Measurements from ENCODE around the gene EHD3.

Gene EHD3

DNA sequence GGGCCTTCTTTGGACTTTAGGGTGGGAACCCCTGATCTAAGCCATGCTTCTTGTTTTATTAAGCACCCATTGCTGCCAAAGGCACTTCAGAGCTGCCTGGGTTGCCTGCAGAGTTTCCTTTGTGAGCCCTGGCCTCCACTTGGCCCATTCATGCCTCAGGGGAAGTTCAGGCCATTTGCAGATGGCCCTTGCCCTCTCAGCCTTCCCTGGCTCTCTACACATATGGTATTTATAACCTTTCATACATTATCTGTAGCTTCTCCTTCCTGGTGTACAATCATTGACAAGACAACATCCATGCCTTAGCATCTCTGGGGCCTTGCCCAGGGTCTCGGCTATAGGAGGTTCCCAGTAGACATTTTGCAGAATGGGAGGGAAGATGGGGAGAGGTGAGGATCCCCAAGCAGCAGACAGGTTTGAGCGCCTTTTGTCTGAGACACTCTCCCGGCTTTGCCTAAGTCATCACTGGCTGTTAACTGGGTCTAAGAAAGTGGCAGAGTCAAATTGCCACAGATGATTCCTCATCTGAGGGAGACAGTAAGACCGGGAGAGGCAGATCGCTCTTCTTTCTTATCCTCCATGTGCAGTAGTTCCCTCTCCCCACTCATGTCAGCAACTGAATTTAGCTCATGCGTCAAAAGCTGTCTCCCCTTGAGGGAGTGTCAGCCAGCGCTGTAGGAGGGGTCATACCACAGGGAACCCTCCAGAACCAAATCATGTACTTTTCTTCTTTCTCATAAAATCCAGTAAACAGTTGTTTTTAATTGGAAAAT lies 2.7 kb downstream of the EHD3 start:
- Histone ChIP-seq H3K27me3 (replicated peaks; ENCODE audit: insufficient read depth, low read length) (no peaks in the 10 kb centered on the region), H3K9ac (ENCODE audit: low read length) (no peak overlapping the region), H3K79me2 (ENCODE audit: low read length) (no peaks in the 10 kb centered on the region)

DNA sequence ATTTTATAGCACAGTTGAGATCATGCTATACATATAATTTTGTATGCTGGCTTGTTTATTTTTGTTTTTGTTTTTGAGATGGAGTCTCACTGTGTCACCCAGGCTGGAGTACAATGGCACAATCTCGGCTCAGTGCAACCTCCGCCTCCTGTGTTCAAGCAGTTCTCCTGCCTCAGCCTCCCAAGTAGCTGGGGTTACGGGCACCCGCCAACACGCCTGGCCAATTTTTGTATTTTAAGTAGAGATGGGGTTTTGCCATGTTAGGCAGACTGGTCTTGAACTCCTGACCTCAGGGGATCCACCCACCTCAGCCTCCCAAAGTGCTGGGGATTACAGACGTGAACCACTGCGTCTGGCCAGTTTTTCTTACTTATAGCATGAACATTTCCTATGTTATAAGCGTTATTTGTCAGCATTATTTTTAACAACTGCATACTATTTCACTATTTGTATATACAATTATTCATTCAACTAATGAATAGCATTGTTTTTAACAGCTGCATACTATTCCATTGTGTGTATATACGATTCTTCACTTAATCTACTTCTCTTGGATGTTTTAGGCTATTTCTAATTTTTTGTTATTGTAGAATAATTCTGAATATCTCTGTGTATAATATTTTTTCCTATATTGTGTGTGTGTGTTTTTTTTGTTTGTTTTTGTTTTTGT lies 3.5 kb downstream of the EHD3 start:
- Histone ChIP-seq H3K79me2 (ENCODE audit: low read length) (no peaks in the 10 kb centered on the region), H3K9ac (ENCODE audit: low read length) (no peak overlapping the region), H3K4me3 (ENCODE audit: low read length) (no peak overlapping the region), H3K27ac (ENCODE audit: low read length) (no peak overlapping the region), H3K36me3 (replicated peaks; ENCODE audit: insufficient read depth, low read length) (no peaks in the 10 kb centered on the region), H2AFZ (ENCODE audit: low read length) (no peak overlapping the region), H3K27me3 (replicated peaks; ENCODE audit: insufficient read depth, low read length) (no peaks in the 10 kb centered on the region), H3K4me2 (ENCODE audit: low read depth, low read length) (no peak overlapping the region), H4K20me1 (ENCODE audit: insufficient read depth, low read length) (no peaks in the 10 kb centered on the region), H3K9me2 (replicated peaks; ENCODE audit: insufficient read depth, low read length) (no peaks in the 10 kb centered on the region), H3K4me1 (ENCODE audit: low read length) (peaks cover 11% of the 10 kb centered on the region), H3F3A (ENCODE audit: insufficient read depth, low read length) (0 out of 2 replicates have a peak, but pooled peaks cover 2% of the 10 kb centered on the region), H3K9me3 (replicated peaks; ENCODE audit: insufficient read depth, low read length) (no peaks in the 10 kb centered on the region)
- TF ChIP-seq, protein P1, sequence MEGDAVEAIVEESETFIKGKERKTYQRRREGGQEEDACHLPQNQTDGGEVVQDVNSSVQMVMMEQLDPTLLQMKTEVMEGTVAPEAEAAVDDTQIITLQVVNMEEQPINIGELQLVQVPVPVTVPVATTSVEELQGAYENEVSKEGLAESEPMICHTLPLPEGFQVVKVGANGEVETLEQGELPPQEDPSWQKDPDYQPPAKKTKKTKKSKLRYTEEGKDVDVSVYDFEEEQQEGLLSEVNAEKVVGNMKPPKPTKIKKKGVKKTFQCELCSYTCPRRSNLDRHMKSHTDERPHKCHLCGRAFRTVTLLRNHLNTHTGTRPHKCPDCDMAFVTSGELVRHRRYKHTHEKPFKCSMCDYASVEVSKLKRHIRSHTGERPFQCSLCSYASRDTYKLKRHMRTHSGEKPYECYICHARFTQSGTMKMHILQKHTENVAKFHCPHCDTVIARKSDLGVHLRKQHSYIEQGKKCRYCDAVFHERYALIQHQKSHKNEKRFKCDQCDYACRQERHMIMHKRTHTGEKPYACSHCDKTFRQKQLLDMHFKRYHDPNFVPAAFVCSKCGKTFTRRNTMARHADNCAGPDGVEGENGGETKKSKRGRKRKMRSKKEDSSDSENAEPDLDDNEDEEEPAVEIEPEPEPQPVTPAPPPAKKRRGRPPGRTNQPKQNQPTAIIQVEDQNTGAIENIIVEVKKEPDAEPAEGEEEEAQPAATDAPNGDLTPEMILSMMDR (IDR thresholded peaks at IDR 0.05; ENCODE audit: low read length) = no peak
- TF ChIP-seq EZH2 (optimal IDR thresholded peaks at IDR 0.05; ENCODE audit: low read depth, low read length) (no peak), EZH2phosphoT487 (IDR thresholded peaks at IDR 0.05; ENCODE audit: low read length) (no peak)
- no peak for DNase-seq

More for the DNA sequence above, 2.7 kb downstream of the EHD3 start:
- 0 out of 2 replicates have a peak, but pooled peaks cover 2% of the 10 kb centered on the region for H3F3A ChIP-seq (ENCODE audit: insufficient read depth, low read length)
- H3K9me3 ChIP-seq (replicated peaks; ENCODE audit: insufficient read depth, low read length) = no peaks in the 10 kb centered on the region
- no peak overlapping the region for H3K4me3 ChIP-seq (ENCODE audit: low read length)
- H3K4me2 ChIP-seq (ENCODE audit: low read depth, low read length) = no peak overlapping the region
- no peaks in the 10 kb centered on the region for H3K9me2 ChIP-seq (replicated peaks; ENCODE audit: insufficient read depth, low read length)
- H3K4me1 ChIP-seq (ENCODE audit: low read length) = peaks cover 11% of the 10 kb centered on the region
- TF ChIP-seq EZH2phosphoT487 (IDR thresholded peaks at IDR 0.05; ENCODE audit: low read length) (no peak), EZH2 (optimal IDR thresholded peaks at IDR 0.05; ENCODE audit: low read depth, low read length) (no peak)
- TF ChIP-seq, protein P1 (IDR thresholded peaks at IDR 0.05; ENCODE audit: low read length) = no peak
- DNase-seq = no peak
- no peaks in the 10 kb centered on the region for H4K20me1 ChIP-seq (ENCODE audit: insufficient read depth, low read length)
- no peak overlapping the region for H3K27ac ChIP-seq (ENCODE audit: low read length)
- H3K36me3 ChIP-seq (replicated peaks; ENCODE audit: insufficient read depth, low read length) = no peaks in the 10 kb centered on the region
- H2AFZ ChIP-seq (ENCODE audit: low read length) = no peak overlapping the region

DNA sequence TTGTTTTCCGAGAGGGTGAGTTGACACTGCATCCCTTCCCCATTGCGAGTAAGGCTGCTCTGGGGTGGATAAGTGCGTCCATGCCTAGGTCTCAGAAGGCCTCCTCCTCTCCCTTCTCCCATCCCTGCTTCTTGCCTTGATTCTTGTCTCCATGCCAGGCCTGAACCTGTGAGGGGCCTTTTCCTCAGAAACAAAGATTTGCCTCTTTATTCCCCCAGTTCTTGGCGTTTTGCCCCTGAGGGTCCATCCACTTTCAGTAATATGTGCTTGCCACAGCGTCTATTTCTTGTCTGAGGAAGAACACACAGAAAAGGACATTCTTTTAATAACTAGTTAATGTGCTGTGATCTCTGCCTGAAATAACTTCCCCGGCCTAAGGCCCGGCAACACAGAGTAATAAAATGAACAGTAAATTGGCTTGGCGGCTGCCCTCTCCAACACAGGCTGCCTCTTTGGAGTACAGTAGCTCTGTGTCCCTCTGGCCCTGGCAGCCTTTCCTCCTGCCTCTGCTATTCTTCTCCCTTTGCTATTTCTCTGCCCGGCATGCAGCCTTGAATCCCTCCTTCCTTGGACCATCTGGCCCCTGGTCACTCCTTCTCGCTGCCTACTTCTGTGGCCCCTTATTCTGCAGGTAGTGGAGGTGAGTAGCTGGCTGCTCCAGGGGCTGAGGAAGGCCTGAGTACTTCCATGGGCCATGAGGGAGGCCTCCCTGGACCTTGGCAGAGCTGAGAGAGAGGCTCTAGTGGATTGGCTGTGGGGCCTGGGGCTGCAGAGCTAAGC lies 4.4 kb downstream of the EHD3 start:
- Histone ChIP-seq H3K9me3 (replicated peaks; ENCODE audit: insufficient read depth, low read length) (no peaks in the 10 kb centered on the region), H3K9me2 (replicated peaks; ENCODE audit: insufficient read depth, low read length) (no peaks in the 10 kb centered on the region), H3K27me3 (replicated peaks; ENCODE audit: insufficient read depth, low read length) (no peaks in the 10 kb centered on the region), H3K79me2 (ENCODE audit: low read length) (no peaks in the 10 kb centered on the region), H3K9ac (ENCODE audit: low read length) (no peak overlapping the region), H3K27ac (ENCODE audit: low read length) (no peak overlapping the region), H3K36me3 (replicated peaks; ENCODE audit: insufficient read depth, low read length) (no peaks in the 10 kb centered on the region), H2AFZ (ENCODE audit: low read length) (no peak overlapping the region), H4K20me1 (ENCODE audit: insufficient read depth, low read length) (no peaks in the 10 kb centered on the region), H3K4me1 (ENCODE audit: low read length) (peaks cover 3% of the 10 kb centered on the region; the same call in 1 of the 2 replicates), H3K4me3 (ENCODE audit: low read length) (no peak overlapping the region), H3F3A (ENCODE audit: insufficient read depth, low read length) (0 out of 2 replicates have a peak, but pooled peaks cover 2% of the 10 kb centered on the region), H3K4me2 (ENCODE audit: low read depth, low read length) (no peak overlapping the region)
- no peak for DNase-seq
- TF ChIP-seq, protein P1 (IDR thresholded peaks at IDR 0.05; ENCODE audit: low read length) = no peak
- no peak for TF ChIP-seq EZH2phosphoT487 (IDR thresholded peaks at IDR 0.05; ENCODE audit: low read length)
- TF ChIP-seq EZH2 (optimal IDR thresholded peaks at IDR 0.05; ENCODE audit: low read depth, low read length) = no peak

All from MM.1S (cell line).